HEK293 (cell line): ENCODE results near the gene OR6X1.

ENCODE experiments used
- REPIN1 ChIP-seq: fragments of 450-650 bp; formaldehyde crosslinking; IDR thresholded peaks from 2 replicates; pipeline ENCODE4 v1.5.1; 2017; ENCODE audit warnings: missing biosample characterization, missing genetic modification characterization, low read depth
- ZFP37 ChIP-seq: fragments of 450-650 bp; formaldehyde crosslinking; IDR thresholded peaks from 2 replicates; pipeline ENCODE4 v1.5.1; 2016; ENCODE audit warnings: missing biosample characterization, missing genetic modification characterization

DNA sequence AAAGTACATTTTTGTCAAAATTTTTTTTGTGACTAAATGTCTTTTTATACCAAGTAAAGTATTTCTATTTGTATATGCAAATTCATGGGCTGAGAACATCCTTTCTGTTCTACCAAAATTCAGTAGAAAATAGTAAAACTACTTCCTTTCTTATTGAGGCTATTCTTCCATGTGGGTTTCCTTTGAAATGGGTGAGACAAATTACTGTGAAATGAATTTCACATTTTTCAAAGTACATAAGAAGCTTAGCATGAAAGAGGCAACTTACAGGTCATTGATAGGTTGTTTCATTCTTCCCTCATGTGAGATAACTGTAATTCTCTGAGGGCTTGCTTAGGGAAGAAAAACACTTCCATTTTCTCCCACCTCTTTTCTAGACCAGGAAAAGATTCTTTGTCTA is 1.0 kb upstream of the OR6X1 start:
- TF ChIP-seq ZFP37 (tag by site-specific recombination) (no peak), REPIN1 (tag by site-specific recombination) (no peak)
